Fibroblast of pulmonary artery (primary cell): Measurements from ENCODE around the gene ZNF275.
A peak's percentile ranks its signal among the peaks of the same experiment; 100 is the strongest.

Experiments used
- DNase-seq: peaks from one replicate; pipeline ENCODE4 v3.0.0-alpha.2; 2010; ENCODE audit warnings: low read depth
- H3K4me3 ChIP-seq: replicated peaks from 2 replicates; pipeline ENCODE4 v1.5.1; 2011; ENCODE audit warnings: low read depth, mild to moderate bottlenecking, control low read depth, low read length, moderate library complexity
- TF ChIP-seq, protein P1 (sequence below): IDR thresholded peaks from 2 replicates; pipeline ENCODE4 v1.5.1; 2011; ENCODE audit warnings: mild to moderate bottlenecking, control low read depth, low read length, inconsistent platforms; ENCODE audit errors: missing control alignments

Gene ZNF275

DNA sequence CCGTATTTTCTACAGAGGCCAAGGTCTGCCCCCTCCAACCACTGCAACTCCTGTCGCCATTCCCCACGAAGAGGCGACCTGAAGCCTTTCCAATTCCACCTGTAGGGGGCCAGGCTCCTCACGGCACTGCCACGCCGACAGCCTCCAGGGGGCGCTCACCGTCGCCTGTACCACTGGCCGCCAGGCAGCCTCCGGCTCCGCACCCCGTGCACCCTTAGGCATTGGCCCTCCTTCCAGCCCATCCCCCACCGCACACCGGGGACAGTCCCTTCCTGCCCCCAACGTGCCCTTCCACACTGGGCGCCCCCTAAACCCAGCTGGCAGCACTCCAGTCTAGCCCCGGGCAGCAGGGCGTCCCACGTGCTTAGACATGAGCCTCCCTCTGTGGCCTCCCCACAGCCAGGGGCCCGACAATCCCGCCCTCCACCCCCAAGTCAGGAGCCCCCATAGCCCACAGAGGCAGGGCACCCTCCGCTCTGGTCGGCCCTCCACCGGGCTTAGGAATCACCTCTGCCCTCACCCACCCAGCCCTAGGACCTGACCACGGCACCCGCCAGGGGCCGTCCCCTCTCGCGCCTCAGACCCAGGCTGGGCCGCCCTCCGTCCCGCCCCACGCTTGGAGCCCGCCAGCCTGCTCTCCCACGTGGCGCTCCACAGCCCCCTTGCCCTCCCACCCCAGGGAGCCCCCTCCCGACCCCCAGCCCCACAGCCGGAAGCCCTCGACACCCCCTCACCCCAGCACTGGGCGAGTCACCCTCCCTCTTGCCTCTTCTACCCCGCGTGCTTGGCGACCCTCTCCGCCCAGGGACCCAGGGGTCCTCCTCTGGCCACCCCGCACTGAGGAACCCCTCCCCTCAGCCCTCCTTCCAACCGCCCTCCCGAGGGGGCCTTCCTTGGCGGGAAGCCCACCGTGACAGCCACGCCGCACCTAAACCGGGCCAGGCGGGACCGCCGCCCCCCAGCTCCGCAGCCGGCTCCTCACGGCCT, 66.5 kb downstream of the ZNF275 start:
- H3K4me3 ChIP-seq = no peak overlapping the region
- DNase-seq = peak; percentile 18
- TF ChIP-seq, protein P1, sequence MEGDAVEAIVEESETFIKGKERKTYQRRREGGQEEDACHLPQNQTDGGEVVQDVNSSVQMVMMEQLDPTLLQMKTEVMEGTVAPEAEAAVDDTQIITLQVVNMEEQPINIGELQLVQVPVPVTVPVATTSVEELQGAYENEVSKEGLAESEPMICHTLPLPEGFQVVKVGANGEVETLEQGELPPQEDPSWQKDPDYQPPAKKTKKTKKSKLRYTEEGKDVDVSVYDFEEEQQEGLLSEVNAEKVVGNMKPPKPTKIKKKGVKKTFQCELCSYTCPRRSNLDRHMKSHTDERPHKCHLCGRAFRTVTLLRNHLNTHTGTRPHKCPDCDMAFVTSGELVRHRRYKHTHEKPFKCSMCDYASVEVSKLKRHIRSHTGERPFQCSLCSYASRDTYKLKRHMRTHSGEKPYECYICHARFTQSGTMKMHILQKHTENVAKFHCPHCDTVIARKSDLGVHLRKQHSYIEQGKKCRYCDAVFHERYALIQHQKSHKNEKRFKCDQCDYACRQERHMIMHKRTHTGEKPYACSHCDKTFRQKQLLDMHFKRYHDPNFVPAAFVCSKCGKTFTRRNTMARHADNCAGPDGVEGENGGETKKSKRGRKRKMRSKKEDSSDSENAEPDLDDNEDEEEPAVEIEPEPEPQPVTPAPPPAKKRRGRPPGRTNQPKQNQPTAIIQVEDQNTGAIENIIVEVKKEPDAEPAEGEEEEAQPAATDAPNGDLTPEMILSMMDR = peak; percentile 58

DNA sequence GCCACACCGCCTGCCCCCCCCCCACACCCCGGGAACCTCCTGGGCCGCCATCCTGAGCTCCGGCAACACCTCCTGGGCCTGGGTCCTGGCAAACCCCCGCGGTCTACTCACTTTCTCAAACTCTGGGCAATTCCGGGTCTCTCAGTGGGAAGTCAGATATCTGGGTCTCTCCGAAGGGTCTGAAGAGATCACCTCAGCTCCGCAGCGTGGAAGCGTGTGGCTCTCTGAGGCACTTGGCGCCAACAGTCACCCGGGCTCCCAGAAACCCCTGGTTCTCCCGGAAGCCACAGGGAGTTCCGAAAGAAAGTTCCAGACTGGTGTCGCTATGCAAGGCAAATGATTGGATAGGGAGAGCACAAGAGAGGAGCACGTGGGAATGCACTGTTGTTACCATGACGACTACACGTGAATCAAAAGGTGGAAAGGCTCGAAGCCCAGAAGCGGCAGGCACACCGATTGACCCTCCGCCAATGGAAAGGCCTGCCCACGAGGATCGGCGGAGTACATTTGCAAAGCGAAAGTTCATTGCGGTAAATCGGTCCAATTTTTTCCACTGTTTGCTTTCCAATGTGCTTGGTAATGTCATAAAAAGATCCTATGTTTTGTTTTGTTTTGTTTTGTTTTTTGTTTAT, 67.3 kb downstream of the ZNF275 start, which contains the start of gene PNMA6E:
Gene PNMA6E (minus strand): TSS at position 218 of the 632 bp plus-strand sequence. CDS start 2,501 bp downstream, outside the sequence.
- DNase-seq = no peak
- TF ChIP-seq, protein P1 = no peak
- H3K4me3 ChIP-seq = no peak within 1 kb of the TSS
